ENCODE measurements around the gene PRPF31. TPM values are rescaled to one million over a fixed set of nuclear protein-coding genes. Genes with fewer than 3 reads are reported as not detected.
A peak's percentile ranks its signal among the peaks of the same experiment; 100 is the strongest.
"Not testable (repeated sequence)": the region's sequence is repeated elsewhere in the genome, so short reads cannot be mapped to it uniquely, and the experiment has no call there.

Gene PRPF31
- 65.6 and 67.3 TPM in 2 replicates for total RNA-seq (2014; rRNA removed; shearing (Covaris generic))

- Histone ChIP-seq H3K36me3 (peaks cover 12% of the 10 kb centered on the region; the same call in 1 of the 2 replicates), H3K9me3 (replicated peaks) (no peaks in the 10 kb centered on the region), H3K4me3 (peak within 1 kb of the TSS; percentile 69), H3K27me3 (no peaks in the 10 kb centered on the region), H3K27ac (peak within 1 kb of the TSS; percentile 72), H3K4me1 (peaks cover 3% of the 10 kb centered on the region; the same call in 1 of the 2 replicates)
- peak; percentile 96 to 99 for DNase-seq
These were observed at the start of gene PRPF31, which contains the start of gene TFPT for GRCh38 chr19:54115109-54116063. Gene PRPF31 (plus strand): TSS chr19:54115754. CDS start chr19:54118279, 2,525 bp downstream. Gene TFPT (minus strand): TSS chr19:54115657. CDS start chr19:54115269, 388 bp downstream.

- H3K4me1 ChIP-seq = no peaks in the 10 kb centered on the region
- H3K36me3 ChIP-seq = no peaks in the 10 kb centered on the region
- DNase-seq = no peak
- no peaks in the 10 kb centered on the region for H3K9me3 ChIP-seq (replicated peaks)
- H3K27me3 ChIP-seq = no peaks in the 10 kb centered on the region
- no peak overlapping the region for H3K4me3 ChIP-seq
- no peak overlapping the region for H3K27ac ChIP-seq
These were observed 46.1 kb upstream of the PRPF31 start for GRCh38 chr19:54069470-54069869.

GRCh38 chr19:54073829-54074228, 41.7 kb upstream of the PRPF31 start:
- no peak for DNase-seq
- Histone ChIP-seq H3K27ac (no peak overlapping the region), H3K4me1 (no peaks in the 10 kb centered on the region), H3K36me3 (no peaks in the 10 kb centered on the region), H3K9me3 (replicated peaks) (no peaks in the 10 kb centered on the region), H3K27me3 (no peaks in the 10 kb centered on the region), H3K4me3 (no peak overlapping the region)

GRCh38 chr19:54074851-54075250, 40.7 kb upstream of the PRPF31 start:
- no peaks in the 10 kb centered on the region for H3K27me3 ChIP-seq
- H3K27ac ChIP-seq = no peak overlapping the region
- no peaks in the 10 kb centered on the region for H3K36me3 ChIP-seq
- no peak overlapping the region for H3K4me3 ChIP-seq
- DNase-seq = no peak
- H3K9me3 ChIP-seq (replicated peaks) = no peaks in the 10 kb centered on the region
- no peaks in the 10 kb centered on the region for H3K4me1 ChIP-seq

GRCh38 chr19:54077334-54077733, 38.2 kb upstream of the PRPF31 start:
- no peaks in the 10 kb centered on the region for H3K9me3 ChIP-seq (replicated peaks)
- no peaks in the 10 kb centered on the region for H3K36me3 ChIP-seq
- no peak overlapping the region for H3K4me3 ChIP-seq
- no peaks in the 10 kb centered on the region for H3K27me3 ChIP-seq
- no peaks in the 10 kb centered on the region for H3K4me1 ChIP-seq
- no peak overlapping the region for H3K27ac ChIP-seq
- no peak for DNase-seq

GRCh38 chr19:54081032-54081431, 34.5 kb upstream of the PRPF31 start, which contains the start of gene TARM1:
Gene TARM1 (minus strand): TSS chr19:54081365. CDS start chr19:54081340, 25 bp downstream.
- Histone ChIP-seq H3K27me3 (no peaks in the 10 kb centered on the region), H3K4me3 (no peak within 1 kb of the TSS), H3K36me3 (no peaks in the 10 kb centered on the region), H3K27ac (no peak within 1 kb of the TSS), H3K9me3 (replicated peaks) (no peaks in the 10 kb centered on the region), H3K4me1 (no peaks in the 10 kb centered on the region)
- DNase-seq = no peak

GRCh38 chr19:54084410-54084809, 31.1 kb upstream of the PRPF31 start:
- DNase-seq = no peak
- no peak overlapping the region for H3K27ac ChIP-seq

GRCh38 chr19:54094426-54095000, 21.0 kb upstream of the PRPF31 start:
- no peak for DNase-seq
- Histone ChIP-seq H3K9me3 (replicated peaks) (no peaks in the 10 kb centered on the region), H3K36me3 (no peaks in the 10 kb centered on the region)

More at GRCh38 chr19:54084410-54084809, 31.1 kb upstream of the PRPF31 start:
- Histone ChIP-seq H3K27me3 (no peaks in the 10 kb centered on the region), H3K9me3 (replicated peaks) (no peaks in the 10 kb centered on the region), H3K36me3 (no peaks in the 10 kb centered on the region), H3K4me1 (no peaks in the 10 kb centered on the region), H3K4me3 (no peak overlapping the region)

GRCh38 chr19:54095136-54095858, 20.3 kb upstream of the PRPF31 start:
- Histone ChIP-seq H3K36me3 (no peaks in the 10 kb centered on the region), H3K4me3 (no peak overlapping the region), H3K27ac (no peak overlapping the region), H3K4me1 (no peaks in the 10 kb centered on the region), H3K9me3 (replicated peaks) (no peaks in the 10 kb centered on the region), H3K27me3 (no peaks in the 10 kb centered on the region)
- DNase-seq = no peak

More at GRCh38 chr19:54094426-54095000, 21.0 kb upstream of the PRPF31 start:
- H3K27me3 ChIP-seq = no peaks in the 10 kb centered on the region
- no peak overlapping the region for H3K27ac ChIP-seq
- no peak overlapping the region for H3K4me3 ChIP-seq
- no peaks in the 10 kb centered on the region for H3K4me1 ChIP-seq

GRCh38 chr19:54095859-54096616, 19.5 kb upstream of the PRPF31 start:
- H3K4me3 ChIP-seq, H3K27me3 ChIP-seq, H3K27ac ChIP-seq: not testable (repeated sequence)

GRCh38 chr19:54096617-54097106, 18.9 kb upstream of the PRPF31 start:
- DNase-seq = no peak
- Histone ChIP-seq H3K4me3 (no peak overlapping the region), H3K27me3 (no peaks in the 10 kb centered on the region)

More at GRCh38 chr19:54095859-54096616, 19.5 kb upstream of the PRPF31 start:
- not testable (repeated sequence) for H3K36me3 ChIP-seq; H3K4me1 ChIP-seq; H3K9me3 ChIP-seq (replicated peaks); DNase-seq

GRCh38 chr19:54099190-54099902, 16.2 kb upstream of the PRPF31 start:
- H3K36me3 ChIP-seq = no peaks in the 10 kb centered on the region
- no peaks in the 10 kb centered on the region for H3K4me1 ChIP-seq
- H3K27me3 ChIP-seq = no peaks in the 10 kb centered on the region
- H3K4me3 ChIP-seq = no peak overlapping the region
- H3K27ac ChIP-seq = no peak overlapping the region
- DNase-seq = no peak
- H3K9me3 ChIP-seq (replicated peaks) = no peaks in the 10 kb centered on the region

More at GRCh38 chr19:54096617-54097106, 18.9 kb upstream of the PRPF31 start:
- Histone ChIP-seq H3K4me1 (no peaks in the 10 kb centered on the region), H3K36me3 (no peaks in the 10 kb centered on the region), H3K9me3 (replicated peaks) (no peaks in the 10 kb centered on the region), H3K27ac (no peak overlapping the region)

- not testable (repeated sequence) for H3K27ac ChIP-seq; H3K4me1 ChIP-seq; H3K27me3 ChIP-seq; H3K4me3 ChIP-seq; DNase-seq; H3K36me3 ChIP-seq; H3K9me3 ChIP-seq (replicated peaks)
These were observed 15.7 kb upstream of the PRPF31 start for GRCh38 chr19:54099903-54100255.

Data from SJCRH30 (cell line).